LoVo (cell line): ENCODE data around the gene INSIG1.

Source experiments
- DNase-seq: peaks from one replicate; pipeline ENCODE4 v3.0.0-alpha.2; 2016; ENCODE audit warnings: low spot score

The INSIG1 gene

GRCh38 chr7:155327590-155328320, 30.1 kb downstream of the INSIG1 start:
- no peak for DNase-seq

DNA sequence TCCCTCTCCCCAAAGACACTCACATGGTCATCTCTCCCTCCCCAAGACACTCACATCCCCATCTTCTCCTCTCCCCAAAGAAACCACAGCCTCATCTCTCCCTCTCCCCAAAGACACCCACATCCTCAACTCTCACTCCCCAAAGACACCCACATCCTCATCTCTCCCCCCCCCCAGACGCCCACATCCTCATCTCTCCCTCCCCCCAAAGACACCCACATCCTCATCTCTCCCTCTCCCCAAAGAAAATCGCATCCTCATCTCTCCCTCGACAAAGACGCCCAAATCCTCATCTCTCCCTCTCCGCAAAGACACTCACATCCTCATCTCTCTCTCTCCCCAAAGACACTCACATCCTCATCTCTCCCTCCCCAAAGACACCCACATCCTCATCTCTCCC, 31.5 kb downstream of the INSIG1 start:
- no peak for DNase-seq

DNA sequence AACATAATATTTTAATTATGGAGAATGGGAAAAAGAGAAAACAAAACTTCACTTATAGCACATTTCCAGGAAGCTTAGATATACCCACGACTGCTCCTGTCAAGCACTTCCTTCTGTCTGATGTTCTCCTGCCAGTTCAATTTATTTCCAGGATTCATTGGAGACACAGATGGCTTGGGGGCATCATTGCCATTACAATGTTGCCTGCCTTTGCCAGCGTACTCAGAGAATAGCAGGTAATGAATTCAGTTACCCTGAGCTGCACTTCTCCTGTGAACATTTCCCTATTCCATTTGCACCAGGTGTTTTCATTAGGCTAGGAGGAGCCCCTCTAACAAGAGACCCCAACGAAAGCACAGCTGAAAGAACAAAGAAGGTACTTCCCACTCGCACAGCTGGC, 33.7 kb downstream of the INSIG1 start:
- DNase-seq = no peak

DNA sequence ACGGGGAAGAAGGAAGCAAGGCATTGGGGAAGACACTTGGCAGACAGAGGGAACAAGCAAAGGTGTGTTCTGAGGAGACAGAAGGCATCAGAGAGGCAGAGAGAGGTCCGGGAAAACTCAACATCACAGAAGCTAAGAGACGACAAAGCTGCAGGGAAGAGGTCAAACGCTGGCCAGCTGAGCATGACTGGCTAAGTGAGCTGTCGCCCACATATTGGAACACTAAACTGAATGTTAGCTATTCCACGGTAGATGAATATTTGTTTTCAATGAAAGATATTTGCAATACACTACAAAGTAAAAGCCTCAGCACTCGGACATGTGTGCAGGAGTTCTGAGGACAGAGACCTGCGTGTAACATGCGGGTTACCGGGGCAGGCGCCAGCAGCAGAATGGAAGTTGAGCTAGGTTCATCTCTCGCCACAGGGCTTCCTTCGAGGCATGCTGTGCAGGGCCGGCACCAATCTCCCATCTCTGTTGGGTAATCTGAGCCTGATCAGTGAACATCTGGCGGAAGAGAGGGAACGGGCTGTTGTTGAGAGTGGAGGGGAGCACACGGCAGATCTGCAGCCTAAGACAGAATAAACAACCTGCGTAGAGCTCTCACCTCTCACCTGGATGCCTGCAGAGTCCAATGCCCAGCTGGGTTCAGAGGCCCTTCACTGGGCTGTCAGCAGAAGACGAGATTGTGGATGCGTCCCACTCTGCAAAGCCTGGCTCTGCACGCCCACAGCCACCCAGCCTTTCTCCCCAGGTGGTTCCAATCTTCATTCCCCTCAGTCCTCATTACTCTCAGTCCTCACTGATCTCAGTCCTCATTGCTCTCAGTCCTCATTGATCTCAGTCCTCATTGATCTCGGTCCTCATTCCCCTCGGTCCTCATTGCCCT, 35.9 kb downstream of the INSIG1 start:
- no peak for DNase-seq

GRCh38 chr7:155336812-155337602, 39.3 kb downstream of the INSIG1 start:
- DNase-seq = no peak

- no peak for DNase-seq
These were observed 40.4 kb downstream of the INSIG1 start for GRCh38 chr7:155337946-155338631.

DNA sequence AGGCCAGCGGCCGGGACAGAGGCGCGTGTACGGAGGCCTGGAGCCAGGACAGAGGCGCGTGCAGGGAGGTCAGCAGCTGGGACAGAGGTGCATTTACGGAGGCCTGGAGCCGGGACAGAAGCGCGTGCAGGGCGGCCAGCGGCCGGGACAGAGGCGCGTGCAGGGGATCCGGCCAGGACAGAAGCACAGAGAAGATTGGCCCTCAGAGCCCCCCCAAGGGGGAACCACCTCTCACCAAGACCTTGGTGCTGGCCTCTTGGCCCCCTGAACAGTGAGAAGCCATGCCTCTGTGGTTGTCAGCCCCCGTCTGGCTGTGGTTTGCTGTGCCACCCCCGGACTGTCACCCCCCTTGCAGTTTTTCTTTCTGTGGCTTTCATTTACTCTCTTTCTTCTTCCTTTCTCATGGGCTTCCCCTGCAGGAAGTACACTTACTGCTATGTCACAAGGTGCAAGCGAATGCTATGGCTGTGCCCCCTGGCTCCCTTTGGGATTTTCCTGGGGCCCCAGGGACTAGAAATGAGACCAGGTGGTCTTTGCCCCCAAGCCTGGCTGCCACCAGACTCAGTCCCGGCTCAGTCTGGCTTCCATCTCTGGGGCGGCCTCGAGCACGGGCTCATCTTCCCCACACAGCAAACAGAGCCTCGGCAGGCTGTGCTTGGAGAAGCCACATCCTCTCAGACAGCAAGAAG, 41.1 kb downstream of the INSIG1 start:
- no peak for DNase-seq

GRCh38 chr7:155339474-155339873, 41.8 kb downstream of the INSIG1 start:
- no peak for DNase-seq

GRCh38 chr7:155340071-155340531, 42.4 kb downstream of the INSIG1 start:
- no peak for DNase-seq

DNA sequence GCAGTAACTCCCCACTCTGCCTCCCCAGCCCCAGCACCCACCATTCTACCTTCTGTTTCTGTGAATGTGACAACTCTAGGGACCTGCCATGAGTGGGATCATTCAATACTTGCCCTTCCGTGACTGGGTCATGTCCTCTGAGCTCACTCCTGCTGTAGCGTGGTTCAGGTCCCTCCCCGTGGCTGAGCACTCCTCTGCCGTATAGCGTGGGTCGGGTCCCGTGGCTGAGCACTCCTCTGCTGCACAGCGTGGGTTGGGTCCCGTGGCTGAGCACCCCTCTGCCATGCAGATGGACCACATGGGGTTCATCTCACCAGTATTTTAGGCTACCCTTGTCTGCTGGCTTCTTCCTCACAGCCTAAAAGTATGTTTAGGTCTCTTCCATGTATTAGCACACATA, 43.0 kb downstream of the INSIG1 start:
- DNase-seq = no peak

- DNase-seq = no peak
These were observed 43.8 kb downstream of the INSIG1 start for GRCh38 chr7:155341463-155341983.

DNA sequence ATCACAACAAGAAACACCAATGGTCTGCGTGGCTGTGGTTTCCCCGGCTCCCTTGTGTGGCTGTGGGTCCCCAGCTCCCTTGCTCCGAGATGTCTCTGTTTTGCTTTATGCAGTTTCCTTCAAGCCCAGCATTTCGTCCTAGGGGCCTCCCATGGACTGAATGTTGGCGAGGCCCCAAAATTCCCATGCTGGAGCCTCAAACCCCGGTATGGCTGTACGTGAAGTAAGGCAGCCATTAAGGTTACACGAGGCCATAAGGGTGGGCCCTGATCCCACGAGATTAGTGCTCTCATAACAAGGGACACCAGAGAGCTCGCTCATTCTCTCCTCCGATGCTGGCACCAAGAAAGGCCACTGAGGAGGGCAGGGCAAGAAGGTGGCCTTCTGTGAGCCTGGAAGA, 44.6 kb downstream of the INSIG1 start:
- DNase-seq = no peak

DNA sequence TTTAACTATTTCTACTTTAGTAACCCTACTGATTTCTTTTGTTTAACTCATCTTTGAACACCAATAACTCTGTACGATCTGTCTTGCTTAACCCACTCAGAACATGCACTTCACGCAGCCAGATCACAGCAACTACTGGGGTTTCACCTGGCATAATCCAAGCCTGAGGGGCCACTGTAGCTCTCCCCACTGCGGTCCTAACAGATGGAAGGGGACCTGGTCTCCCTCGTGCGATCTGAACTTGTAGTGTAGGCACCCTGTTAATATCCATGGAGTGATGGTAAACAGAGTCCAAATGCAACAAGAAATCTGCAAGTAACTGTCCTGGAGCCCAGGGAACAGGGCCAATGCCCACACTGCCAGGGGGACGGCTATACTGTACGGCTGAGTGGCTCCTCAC, 45.5 kb downstream of the INSIG1 start:
- DNase-seq = no peak

GRCh38 chr7:155343661-155344121, 46.0 kb downstream of the INSIG1 start:
- DNase-seq = no peak

DNA sequence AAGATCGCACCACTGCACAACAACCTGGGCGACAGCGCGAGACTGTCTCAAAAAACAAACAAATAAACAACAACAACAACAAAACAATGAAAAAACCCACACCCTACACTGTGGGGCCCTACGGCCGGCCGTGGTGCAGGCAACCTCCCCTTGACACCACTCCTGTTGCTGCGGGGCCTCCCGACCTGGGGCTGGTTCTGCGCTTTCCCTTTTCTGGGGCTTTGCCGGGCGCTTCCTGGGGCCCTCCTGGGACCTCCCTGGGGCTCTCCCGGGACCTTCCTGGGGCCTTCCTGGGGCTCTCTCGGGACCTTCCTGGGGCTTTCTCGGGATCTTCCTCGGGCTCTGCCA, 46.6 kb downstream of the INSIG1 start:
- DNase-seq = no peak

DNA sequence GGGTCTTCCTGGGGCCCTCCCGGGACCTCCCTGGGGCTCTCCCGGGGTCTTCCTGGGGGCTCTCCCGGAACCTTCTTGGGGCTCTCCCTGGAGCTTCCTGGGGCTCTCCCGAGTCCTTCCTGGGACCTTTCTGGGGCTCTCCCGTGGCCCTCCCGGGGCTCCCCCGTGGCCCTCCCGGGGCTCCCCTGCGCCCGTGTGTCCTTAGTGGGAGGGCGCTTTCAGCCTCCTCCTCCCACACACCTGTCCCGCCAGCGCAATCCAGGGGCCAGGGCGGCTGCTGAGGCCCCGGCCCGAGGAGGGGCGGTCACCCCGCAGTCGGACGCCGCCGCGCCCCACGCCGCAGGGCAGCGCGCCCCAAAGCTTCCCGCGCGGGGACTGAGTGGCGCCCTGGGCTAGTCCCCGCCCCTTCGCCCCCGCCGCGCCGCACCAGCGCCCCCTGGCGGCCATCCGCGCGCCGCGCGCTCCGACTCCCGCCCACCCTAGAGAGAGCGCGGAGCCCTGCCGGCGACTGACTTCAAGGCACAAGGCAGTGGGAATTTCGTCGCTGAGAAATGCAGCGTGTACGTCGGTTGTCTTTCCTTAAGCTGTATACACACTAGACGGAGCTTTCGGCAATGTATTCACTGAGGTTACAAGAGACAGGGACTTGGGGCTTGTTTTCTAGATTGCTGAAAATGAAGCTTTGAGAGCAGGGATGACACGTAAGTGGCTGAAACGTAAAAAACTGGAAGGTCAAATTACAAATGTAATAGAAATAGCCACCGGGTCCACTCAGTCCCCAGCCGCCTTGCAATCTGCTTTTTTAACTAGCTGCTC, 47.1 kb downstream of the INSIG1 start:
- DNase-seq = peak; percentile 82

- DNase-seq = no peak
These were observed 47.8 kb downstream of the INSIG1 start for GRCh38 chr7:155345490-155345889.

GRCh38 chr7:155346285-155346684, 48.6 kb downstream of the INSIG1 start:
- no peak for DNase-seq

- DNase-seq = no peak
These were observed 51.1 kb downstream of the INSIG1 start for GRCh38 chr7:155348806-155349205.
